ENCODE data around the gene KIF2A. TPM values are rescaled to one million over a fixed set of nuclear protein-coding genes. Genes with fewer than 3 reads are reported as not detected.

Gene KIF2A
- total RNA-seq, 1 experiment from 2014 or later = 58.1 TPM

DNA sequence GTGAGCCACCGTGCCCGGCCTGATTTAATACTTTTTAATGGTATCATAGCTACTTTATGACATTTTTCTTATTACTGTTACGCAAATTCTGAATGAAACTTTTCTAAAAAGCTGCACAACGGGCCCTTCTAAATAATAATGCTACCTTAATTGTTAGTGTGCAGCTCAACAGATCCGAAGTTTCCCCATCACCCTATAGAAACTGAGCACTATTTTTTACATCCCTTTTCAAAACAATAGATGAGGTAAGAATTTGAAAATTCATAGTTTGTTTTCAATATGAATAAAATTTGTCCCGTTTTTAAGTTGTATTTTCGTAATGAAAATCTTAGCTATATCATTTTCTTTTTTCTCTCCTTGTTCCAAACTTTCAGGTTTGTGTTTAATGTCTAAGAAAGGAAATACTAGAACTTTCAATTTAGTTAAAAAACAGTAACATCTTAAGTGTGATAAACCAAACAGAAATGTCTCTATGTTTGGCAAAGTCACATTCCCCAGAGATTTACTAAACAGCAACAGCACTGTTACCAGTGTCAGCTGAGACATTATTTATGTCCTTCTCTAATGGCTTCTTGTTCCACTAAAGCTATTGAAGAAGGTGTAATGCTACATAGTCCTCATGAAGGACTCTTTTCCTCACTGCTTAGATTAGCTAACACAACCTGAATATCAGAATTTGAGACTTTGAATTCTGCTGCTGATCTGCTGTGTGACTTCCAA is 22.9 kb downstream of the KIF2A start:
- no peak for DNase-seq (ENCODE audit: low read depth)

GRCh38 chr5:62330302-62330701 is 24.3 kb downstream of the KIF2A start:
- DNase-seq (ENCODE audit: low read depth) = no peak

DNA sequence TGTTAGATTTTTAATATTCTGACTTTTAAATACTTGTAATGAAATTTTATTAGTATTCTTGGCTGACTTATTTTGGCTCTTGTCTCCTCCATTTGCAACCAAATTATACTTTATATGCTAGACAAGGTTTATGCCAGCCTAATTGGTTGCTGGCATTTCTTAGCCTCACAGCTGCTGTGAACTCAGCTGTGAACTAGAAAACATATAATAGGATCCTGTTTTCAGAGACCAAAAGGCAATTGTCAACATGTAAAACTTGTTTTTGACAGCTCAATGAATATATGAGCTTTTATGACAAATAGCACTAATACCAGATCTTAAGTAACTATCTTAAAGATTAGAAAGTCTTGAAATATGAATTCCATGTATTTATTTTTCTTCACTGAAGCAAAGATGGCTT is 25.9 kb downstream of the KIF2A start:
- peak; percentile 26 for DNase-seq (ENCODE audit: low read depth)

DNA sequence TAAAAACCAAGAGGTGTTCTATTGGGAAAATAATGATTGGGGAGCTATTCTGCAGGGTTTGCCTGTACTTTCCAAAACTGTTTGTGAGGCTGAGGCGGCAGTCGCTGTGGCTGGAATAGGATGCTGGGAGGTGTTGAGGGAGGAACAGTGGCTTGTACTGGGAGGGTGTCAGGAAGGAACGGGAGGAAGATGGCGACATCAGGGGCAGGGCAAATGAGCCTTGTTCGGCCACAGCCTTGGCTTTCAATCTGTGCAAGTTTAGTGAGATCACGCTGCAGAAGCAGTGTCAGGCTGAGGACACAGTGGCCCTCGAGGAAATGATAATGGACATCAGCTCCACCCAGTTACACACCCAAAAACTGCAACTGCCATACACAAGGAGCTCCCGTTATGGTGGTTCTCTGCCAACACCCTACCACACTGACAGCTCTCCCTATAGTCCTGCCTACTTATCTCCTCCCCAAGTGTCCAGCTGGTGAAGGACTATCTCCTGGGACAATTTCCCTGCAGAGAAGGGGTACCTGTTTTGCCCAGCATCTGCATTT is 27.3 kb downstream of the KIF2A start:
- DNase-seq (ENCODE audit: low read depth) = no peak

DNA sequence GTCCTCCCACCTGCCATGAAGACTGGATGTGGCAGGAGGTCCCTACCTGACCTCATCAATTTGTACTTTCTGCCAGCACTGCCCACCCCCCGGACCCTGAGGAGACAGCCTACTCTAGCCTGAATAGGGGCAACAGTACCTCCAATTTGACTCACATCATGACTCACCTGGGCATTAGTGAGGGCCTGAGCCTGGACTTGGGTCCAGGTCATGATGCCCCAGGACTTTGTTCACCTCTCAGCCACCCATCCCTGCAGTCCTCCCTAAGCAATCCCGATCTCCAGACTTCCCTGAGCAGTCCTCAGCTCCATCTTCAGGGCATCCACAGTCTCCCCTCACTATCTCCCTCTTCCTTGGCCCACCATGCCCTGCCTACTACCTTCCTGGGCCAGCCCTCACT is 28.1 kb downstream of the KIF2A start:
- DNase-seq (ENCODE audit: low read depth) = no peak

- DNase-seq (ENCODE audit: low read depth) = peak; percentile 11
These were observed 34.4 kb downstream of the KIF2A start for GRCh38 chr5:62340392-62340791.

DNA sequence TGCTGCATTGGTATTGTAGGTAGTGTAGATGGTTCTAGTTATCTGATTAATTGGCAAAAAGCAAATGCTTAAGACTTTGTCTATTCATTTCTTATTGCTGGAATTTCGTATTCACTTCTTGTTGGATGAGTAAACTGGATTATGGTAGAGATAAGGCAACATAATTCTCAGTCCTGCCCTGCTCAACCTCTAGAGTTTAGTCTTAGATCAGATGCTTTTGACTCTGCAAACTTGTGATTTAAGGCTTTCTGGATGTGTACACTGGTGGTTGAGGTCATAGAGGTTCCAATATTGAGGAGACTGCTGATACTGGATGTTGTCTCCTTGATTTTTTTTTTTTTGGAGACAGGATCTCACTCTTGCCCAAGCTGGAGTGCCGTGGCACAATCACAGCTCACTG is 35.0 kb downstream of the KIF2A start:
- no peak for DNase-seq (ENCODE audit: low read depth)

GRCh38 chr5:62341783-62342475 is 35.9 kb downstream of the KIF2A start:
- no peak for DNase-seq (ENCODE audit: low read depth)

DNA sequence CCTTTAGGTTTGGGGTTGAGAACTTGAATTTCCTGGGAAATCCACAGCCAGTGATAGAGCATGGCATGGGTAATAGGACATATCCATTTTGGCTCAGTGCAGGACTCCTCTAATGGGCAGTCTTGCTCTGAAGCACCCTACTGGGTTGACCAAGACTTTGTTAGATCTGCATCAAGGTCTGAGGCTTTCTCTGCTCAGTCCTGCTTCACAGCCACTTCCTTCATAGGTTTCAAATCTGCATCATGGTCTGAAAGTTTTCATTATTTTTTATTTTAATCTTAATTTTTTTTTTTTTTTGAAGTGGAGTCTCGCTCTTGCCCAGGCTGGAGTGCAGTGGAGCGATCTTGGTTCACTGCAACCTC is 36.5 kb downstream of the KIF2A start:
- DNase-seq (ENCODE audit: low read depth) = no peak

- peak; percentile 18 for DNase-seq (ENCODE audit: low read depth)
These were observed 37.4 kb downstream of the KIF2A start for GRCh38 chr5:62343428-62343827.

- no peak for DNase-seq (ENCODE audit: low read depth)
These were observed 40.7 kb downstream of the KIF2A start for GRCh38 chr5:62346748-62347147.

- no peak for DNase-seq (ENCODE audit: low read depth)
These were observed 41.9 kb downstream of the KIF2A start for GRCh38 chr5:62347928-62348327.

- DNase-seq (ENCODE audit: low read depth) = no peak
These were observed 42.9 kb downstream of the KIF2A start for GRCh38 chr5:62348723-62349481.

DNA sequence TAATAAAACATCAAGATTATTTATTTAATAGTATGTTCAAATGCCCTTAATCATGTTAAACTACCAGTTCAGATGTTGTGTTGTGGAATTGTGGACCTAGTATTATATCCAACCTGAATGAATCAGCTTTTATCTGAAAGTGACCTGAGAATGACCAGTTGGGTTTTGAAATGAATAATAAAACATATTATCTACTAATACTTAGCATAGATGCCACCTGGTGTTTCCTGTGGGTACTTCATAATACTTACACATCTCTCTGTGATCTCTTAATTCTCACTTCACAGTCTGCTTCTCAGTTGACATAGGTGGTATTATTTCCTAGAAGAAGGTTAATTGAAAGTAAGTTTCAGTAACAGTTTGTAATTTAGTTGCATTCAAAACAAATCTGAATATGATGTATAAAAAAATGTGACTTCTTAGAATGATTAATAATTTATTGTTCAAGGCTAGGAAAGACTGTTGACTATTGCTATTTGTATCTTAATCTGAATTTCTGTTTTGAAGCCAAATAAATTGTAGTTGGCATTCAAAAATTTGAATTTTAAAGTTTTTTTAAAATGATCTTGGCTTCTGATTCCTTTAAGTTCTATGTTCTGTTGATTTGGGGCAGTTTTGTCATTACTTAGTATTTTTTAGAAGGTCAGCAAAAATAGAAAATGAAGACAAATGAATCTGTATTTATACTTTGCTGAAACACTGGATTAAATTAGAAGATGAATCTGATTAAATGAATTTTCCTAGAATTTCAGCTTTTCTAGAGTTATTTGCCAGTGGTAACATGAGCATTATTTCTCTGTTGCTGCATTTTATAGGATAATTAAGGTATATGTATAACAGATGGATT is 48.2 kb downstream of the KIF2A start:
- peak; percentile 52 for DNase-seq (ENCODE audit: low read depth)

DNA sequence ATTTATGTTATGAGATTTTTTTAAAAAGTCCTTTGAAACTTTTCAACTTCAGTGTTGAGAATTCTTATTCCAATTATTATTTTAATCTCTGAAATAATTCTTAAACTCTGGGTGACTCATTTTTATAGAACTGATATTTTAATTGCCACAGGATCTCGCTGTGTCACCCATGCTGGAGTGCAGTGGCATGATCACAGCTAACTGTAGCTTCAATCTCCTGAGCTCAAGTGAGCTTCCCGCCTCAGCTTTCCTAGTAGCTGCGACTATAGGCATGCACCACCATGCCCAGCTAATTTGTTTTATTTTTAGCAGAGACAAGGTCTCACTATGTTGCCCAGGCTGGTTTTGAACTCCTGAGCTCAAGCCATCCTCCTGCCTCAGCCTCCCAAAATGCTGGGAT is 56.7 kb downstream of the KIF2A start:
- DNase-seq (ENCODE audit: low read depth) = no peak

GRCh38 chr5:62369039-62369438 is 63.0 kb downstream of the KIF2A start:
- DNase-seq (ENCODE audit: low read depth) = no peak

DNA sequence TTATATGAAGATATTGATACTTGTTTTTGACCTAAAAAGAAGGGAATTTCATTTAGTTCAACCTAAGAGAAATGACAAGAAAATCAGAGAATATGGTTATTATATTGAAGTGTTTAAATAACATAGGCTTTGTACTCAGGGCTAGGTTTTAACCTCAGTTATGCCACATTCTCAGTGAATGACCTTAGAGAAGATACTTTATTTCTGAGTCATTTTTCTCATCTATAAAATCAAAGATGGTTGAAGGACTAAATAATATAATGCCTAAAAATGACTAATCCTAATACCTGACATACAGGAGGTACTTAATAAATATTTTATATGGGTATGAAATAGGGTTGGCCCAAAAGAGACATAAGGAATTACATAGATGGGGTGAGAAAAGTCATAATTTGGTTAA is 65.4 kb downstream of the KIF2A start:
- no peak for DNase-seq (ENCODE audit: low read depth)

- DNase-seq (ENCODE audit: low read depth) = no peak
These were observed 66.6 kb downstream of the KIF2A start for GRCh38 chr5:62372600-62372999.

DNA sequence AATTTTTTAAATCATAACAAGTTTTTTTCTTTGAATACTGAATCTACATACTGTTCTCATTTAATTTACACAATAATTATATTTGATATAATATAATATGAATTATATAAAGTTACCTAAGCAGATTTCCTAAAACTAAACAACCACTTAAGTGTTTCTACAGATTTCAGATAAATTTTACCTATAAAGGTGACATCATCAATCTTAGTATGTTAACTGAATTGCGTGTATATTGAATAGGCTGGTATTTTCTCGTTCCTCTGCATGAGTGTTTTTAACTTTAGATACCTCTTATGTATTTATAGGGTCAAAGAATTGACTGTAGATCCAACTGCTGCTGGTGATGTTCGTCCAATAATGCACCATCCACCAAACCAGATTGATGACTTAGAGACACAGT is 67.4 kb downstream of the KIF2A start:
- DNase-seq (ENCODE audit: low read depth) = no peak

DNA sequence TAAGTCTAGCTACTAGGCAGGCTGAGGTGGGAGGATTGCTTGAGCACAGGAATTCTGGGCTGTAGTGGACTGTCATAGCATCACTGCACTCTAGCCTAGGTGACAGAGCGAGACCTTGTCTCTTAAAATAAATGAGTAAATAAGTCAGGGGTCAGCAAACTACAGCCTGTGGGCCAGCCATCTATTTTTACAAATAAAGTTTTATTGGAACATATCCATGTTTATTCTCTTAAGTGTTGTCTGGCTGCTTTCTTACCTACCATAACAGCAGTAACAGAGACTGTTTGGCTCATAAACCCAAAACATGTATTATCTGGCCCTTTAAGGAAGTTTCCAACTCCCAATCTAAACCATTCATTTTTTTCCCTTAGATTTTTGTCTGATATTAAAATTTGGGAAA is 68.1 kb downstream of the KIF2A start:
- DNase-seq (ENCODE audit: low read depth) = no peak

DNA sequence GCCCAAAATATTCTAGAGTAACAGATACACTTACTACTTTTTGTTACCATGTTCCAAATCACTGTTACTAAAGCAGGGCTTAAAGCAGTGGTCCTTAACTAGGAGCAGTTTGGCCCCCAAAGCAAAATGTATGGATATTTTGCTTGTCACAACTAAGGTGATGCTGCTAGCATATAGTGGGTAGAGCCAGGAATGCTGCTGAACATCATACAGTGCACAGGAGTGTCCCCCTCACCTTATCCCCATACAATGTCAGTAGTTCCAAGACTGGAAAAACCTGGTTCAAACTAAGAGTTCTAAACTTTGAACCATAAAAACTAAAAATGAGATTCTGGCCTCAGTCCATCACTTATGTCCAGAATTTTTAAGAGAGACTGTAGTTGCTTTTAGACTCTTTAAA is 69.6 kb downstream of the KIF2A start:
- DNase-seq (ENCODE audit: low read depth) = no peak

DNA sequence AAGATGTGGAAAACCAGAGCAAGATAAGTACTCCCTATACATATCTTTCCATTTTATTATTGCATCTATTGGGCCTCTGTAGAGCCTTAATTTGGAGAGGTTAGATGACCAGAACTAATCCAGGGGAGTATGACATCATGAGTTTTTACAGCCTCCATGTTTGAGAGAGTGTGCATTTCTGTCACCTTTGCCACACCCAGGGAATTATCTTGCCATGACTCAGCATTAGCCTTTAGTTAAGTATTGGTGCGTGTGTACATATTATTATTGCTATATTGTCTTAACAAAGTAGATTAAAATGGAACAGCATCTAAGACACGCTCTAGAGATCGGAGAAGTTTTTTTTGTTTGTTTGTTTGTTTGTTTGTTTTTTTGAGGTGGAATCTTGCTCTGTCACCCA is 70.1 kb downstream of the KIF2A start:
- peak; percentile 17 for DNase-seq (ENCODE audit: low read depth)
